ENCODE measurements around the gene RMC1. TPM values are rescaled to one million over a fixed set of nuclear protein-coding genes. Genes with fewer than 3 reads are reported as not detected.

The RMC1 gene
- total RNA-seq, 1 experiment from 2014 or later, result 31.0 TPM

DNA sequence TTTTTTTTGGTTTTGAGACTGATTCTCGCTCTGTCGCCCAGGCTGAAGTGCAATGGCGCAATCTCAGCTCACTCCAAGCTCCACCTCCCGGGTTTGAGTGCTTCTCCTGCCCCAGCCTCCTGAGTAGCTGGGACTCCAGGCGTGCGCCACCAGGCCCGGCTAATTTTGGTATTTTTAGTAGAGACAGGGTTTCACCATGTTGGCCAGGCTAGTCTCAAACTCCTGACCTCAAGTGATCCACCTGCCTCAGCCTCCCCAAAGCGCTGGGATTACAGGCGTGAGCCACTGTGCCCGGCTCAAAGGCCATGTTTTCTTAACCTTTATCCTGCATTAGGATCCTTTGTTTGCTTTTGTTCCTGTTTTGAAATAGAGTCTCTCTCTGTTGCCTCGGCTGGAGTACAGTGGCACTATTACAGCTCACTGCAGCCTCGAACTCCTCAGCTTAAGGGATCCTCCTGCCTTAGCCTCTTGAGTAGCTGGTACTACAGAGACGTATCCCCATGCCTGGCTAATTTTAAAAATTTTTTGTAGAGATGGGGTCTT, 42.0 kb downstream of the RMC1 start:
- DNase-seq, result no peak
- Mint-ChIP-seq H3K9me3 (ENCODE audit: low read depth, unreplicated experiment) (no peaks in the 10 kb centered on the region), H3K27me3 (ENCODE audit: unreplicated experiment) (no peaks in the 10 kb centered on the region), H3K27ac (ENCODE audit: unreplicated experiment) (no peak overlapping the region), H3K4me3 (ENCODE audit: low read depth, unreplicated experiment) (no peak overlapping the region), H3K4me1 (ENCODE audit: low read depth, unreplicated experiment) (peaks cover 17% of the 10 kb centered on the region), H3K36me3 (ENCODE audit: insufficient read depth, unreplicated experiment) (peaks cover 86% of the 10 kb centered on the region)
- CTCF ChIA-PET, result no interaction called here
- intact Hi-C loops (cut with micrococcal nuclease; ENCODE audit: unreplicated experiment), result no loop called here
- BruUV-seq (replicated peaks), result no TSS peak
- TF ChIP-seq, protein P1, sequence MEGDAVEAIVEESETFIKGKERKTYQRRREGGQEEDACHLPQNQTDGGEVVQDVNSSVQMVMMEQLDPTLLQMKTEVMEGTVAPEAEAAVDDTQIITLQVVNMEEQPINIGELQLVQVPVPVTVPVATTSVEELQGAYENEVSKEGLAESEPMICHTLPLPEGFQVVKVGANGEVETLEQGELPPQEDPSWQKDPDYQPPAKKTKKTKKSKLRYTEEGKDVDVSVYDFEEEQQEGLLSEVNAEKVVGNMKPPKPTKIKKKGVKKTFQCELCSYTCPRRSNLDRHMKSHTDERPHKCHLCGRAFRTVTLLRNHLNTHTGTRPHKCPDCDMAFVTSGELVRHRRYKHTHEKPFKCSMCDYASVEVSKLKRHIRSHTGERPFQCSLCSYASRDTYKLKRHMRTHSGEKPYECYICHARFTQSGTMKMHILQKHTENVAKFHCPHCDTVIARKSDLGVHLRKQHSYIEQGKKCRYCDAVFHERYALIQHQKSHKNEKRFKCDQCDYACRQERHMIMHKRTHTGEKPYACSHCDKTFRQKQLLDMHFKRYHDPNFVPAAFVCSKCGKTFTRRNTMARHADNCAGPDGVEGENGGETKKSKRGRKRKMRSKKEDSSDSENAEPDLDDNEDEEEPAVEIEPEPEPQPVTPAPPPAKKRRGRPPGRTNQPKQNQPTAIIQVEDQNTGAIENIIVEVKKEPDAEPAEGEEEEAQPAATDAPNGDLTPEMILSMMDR (IDR thresholded peaks at IDR 0.05; ENCODE audit: unreplicated experiment), result no peak

DNA sequence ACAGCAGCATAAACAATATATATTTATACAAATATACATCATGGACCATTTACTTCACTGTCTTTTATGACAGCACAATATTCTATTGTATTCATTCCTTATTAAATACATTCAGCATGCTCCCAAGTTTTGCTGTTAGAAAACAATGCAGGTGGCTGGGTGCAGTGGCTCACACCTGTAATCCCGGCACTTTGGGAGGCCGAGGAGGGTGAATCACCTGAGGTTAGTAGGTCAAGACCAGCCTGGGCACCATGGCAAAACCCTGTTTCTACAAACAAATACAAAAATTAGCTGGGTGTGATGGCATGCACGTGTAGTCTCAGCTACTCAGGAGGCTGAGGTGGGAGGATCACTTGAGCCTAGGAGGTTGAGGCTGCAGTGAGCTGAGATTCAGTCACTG, 44.0 kb downstream of the RMC1 start:
- Mint-ChIP-seq H3K9me3 (ENCODE audit: low read depth, unreplicated experiment) (no peaks in the 10 kb centered on the region), H3K27me3 (ENCODE audit: unreplicated experiment) (no peaks in the 10 kb centered on the region), H3K4me3 (ENCODE audit: low read depth, unreplicated experiment) (peak overlapping the region; percentile 29), H3K27ac (ENCODE audit: unreplicated experiment) (peak overlapping the region; percentile 62), H3K36me3 (ENCODE audit: insufficient read depth, unreplicated experiment) (peaks cover 89% of the 10 kb centered on the region), H3K4me1 (ENCODE audit: low read depth, unreplicated experiment) (peaks cover 36% of the 10 kb centered on the region)
- TF ChIP-seq, protein P1 (IDR thresholded peaks at IDR 0.05; ENCODE audit: unreplicated experiment), result no peak
- CTCF ChIA-PET, result interaction anchor here (1.2 kb wide), 1 partner anchor 156 kb away, joined by 8 read pairs; no protein-coding TSS in a partner anchor
- peak; percentile 46 for DNase-seq
- intact Hi-C loops (cut with micrococcal nuclease; ENCODE audit: unreplicated experiment), result no loop called here
- no TSS peak for BruUV-seq (replicated peaks)

GRCh38 chr18:23547846-23548245, 44.5 kb downstream of the RMC1 start:
- Mint-ChIP-seq H3K4me1 (ENCODE audit: low read depth, unreplicated experiment) (peaks cover 36% of the 10 kb centered on the region), H3K9me3 (ENCODE audit: low read depth, unreplicated experiment) (no peaks in the 10 kb centered on the region), H3K4me3 (ENCODE audit: low read depth, unreplicated experiment) (peak overlapping the region; percentile 29), H3K27me3 (ENCODE audit: unreplicated experiment) (no peaks in the 10 kb centered on the region), H3K27ac (ENCODE audit: unreplicated experiment) (peak overlapping the region; percentile 62), H3K36me3 (ENCODE audit: insufficient read depth, unreplicated experiment) (peaks cover 84% of the 10 kb centered on the region)
- peak; percentile 54 for DNase-seq
- CTCF ChIA-PET, result interaction anchor here (0.5 to 1.2 kb wide), 4 partner anchors 37 to 155 kb away, joined by 3 to 8 read pairs (median 6); no protein-coding TSS in a partner anchor
- intact Hi-C loops (cut with micrococcal nuclease; ENCODE audit: unreplicated experiment), result no loop called here
- no TSS peak for BruUV-seq (replicated peaks)
- TF ChIP-seq, protein P1 (IDR thresholded peaks at IDR 0.05; ENCODE audit: unreplicated experiment), result no peak

GRCh38 chr18:23548275-23548674, 45.0 kb downstream of the RMC1 start:
- intact Hi-C loops (cut with micrococcal nuclease; ENCODE audit: unreplicated experiment), result no loop called here
- CTCF ChIA-PET, result interaction anchor here (0.5 to 1.2 kb wide), 4 partner anchors 37 to 155 kb away, joined by 3 to 8 read pairs (median 6); no protein-coding TSS in a partner anchor
- DNase-seq, result no peak
- peaks cover 36% of the 10 kb centered on the region for H3K4me1 Mint-ChIP-seq (ENCODE audit: low read depth, unreplicated experiment)
- no peak overlapping the region for H3K4me3 Mint-ChIP-seq (ENCODE audit: low read depth, unreplicated experiment)
- no peaks in the 10 kb centered on the region for H3K9me3 Mint-ChIP-seq (ENCODE audit: low read depth, unreplicated experiment)
- TF ChIP-seq, protein P1 (IDR thresholded peaks at IDR 0.05; ENCODE audit: unreplicated experiment), result no peak
- H3K36me3 Mint-ChIP-seq (ENCODE audit: insufficient read depth, unreplicated experiment), result peaks cover 80% of the 10 kb centered on the region
- peak overlapping the region; percentile 62 for H3K27ac Mint-ChIP-seq (ENCODE audit: unreplicated experiment)
- no TSS peak for BruUV-seq (replicated peaks)
- no peaks in the 10 kb centered on the region for H3K27me3 Mint-ChIP-seq (ENCODE audit: unreplicated experiment)

All from Calu3 (cell line).